Renal cortical epithelial cell (primary cell): ENCODE results near the gene CTNNBIP1. TPM values are rescaled to one million over a fixed set of nuclear protein-coding genes. Genes with fewer than 3 reads are reported as not detected.
"Not testable (repeated sequence)": the region's sequence is repeated elsewhere in the genome, so short reads cannot be mapped to it uniquely, and the experiment has no call there.

Experiments
- DNase-seq: peaks from one replicate; pipeline ENCODE4 v3.0.0-alpha.2; 2011; ENCODE audit warnings: low read depth
- total RNA-seq: library from RNA; depleted of rRNA; stranded (reverse); fragments of >200 nt; gene quantifications from 2 replicates; pipeline ENCODE4 v1.2.3, GENCODE V29; 2014

The CTNNBIP1 gene
- total RNA-seq, 1 donor from 2014 or later = 26.9 TPM

DNA sequence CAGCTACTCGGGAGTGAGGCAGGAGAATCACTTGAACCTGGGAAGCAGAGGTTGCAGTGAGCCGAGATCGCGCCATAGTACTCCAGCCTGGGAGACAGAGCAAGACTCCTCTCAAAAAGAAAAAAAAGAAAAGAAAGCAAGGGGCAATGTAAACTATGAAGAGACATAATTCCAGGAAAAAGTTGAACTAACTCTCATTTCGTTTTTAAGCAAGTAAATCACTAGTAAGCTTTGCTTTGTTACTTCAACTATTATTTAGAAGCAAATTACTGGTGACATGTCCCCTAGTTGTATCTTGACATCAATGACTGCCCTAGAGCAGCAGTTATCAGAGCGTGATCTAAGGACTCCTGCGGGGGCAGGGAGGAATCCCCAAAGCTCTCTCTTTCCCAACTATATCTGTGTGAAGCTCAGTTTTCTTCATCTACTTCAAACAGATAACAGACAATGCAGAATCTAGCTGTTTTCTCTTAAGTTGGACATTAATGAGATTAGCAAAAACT lies 105.0 kb downstream of the CTNNBIP1 start:
- no peak for DNase-seq

DNA sequence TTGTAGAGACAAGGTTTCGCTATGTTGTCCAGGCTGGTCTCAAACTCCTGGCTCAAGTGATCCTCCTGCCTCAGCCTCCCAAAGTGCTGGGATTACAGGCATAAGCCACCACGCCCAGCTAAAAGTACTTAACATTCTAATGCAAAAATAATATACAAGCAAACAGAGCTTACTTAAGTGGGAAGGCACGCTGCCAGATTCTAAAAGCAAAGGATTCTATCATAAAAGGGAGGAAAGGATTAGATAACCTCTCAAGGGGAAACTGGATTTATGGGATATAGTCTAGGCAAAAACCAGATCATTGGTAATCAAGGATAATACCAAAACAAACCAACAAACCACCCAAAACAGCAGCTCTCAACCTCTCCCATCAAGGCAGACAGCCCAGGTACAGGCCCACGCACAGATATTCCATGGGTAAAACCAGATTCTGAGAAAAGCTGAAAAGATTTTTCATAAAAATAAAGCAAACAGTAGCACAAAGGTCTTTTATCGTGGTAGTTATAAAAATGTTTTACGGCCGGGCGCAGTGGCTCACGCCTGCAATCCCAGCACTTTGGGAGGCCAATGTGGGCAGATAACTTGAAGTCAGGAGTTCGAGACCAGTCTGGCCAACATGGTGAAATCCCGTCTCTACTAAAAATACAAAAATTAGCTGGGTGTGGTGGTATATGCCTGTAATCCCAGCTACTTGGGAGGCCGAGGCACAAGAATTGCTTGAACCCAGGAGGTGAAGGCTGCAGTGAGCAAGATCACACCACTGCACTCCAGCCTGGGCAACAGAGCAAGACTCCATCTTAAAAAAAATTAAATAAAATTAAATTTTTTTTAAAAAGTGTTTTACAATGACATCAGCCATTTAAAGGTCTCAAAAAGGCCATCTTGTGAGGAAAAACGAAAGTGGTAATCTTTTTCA lies 106.8 kb downstream of the CTNNBIP1 start:
- not testable (repeated sequence) for DNase-seq

DNA sequence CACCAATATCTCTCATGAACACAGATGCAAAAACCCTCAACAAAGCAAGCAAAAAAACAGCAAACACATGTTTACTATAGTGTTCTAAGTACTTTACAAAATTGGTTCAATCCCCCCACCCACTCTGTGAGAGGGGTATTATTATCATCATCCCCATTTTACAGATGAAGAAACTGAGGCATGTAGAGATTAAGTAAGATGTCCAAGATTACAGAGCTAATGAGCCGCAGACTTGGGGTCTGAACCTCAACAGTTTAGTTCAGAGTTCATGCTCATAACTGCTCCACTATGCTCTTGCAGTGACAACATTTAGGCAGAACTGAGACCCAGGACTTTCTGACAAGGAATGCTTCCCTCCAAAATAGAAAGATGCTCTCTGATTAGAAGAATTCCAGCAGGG lies 108.2 kb downstream of the CTNNBIP1 start:
- no peak for DNase-seq

Other genes with a start within 250 kb of the CTNNBIP1 start
- gene CLSTN1, start 86.3 kb downstream of the CTNNBIP1 start, total RNA-seq = 92.9 and 178 TPM in 2 replicates
- 20.7 and 41.0 TPM in 2 replicates for gene LZIC, start 33.1 kb upstream of the CTNNBIP1 start, total RNA-seq
- gene NMNAT1, start 33.2 kb upstream of the CTNNBIP1 start, total RNA-seq = 13.2 and 31.7 TPM in 2 replicates
- gene RBP7, start 87.0 kb upstream of the CTNNBIP1 start, total RNA-seq = 0.25 and 9.7 TPM in 2 replicates
- gene UBE4B, start 122.7 kb upstream of the CTNNBIP1 start, total RNA-seq = 17.7 and 45.8 TPM in 2 replicates